ENCODE results near the gene CDC14C. TPM values are rescaled to one million over a fixed set of nuclear protein-coding genes. Genes with fewer than 3 reads are reported as not detected.
A peak's percentile ranks its signal among the peaks of the same experiment; 100 is the strongest.
"Not testable (repeated sequence)": the region's sequence is repeated elsewhere in the genome, so short reads cannot be mapped to it uniquely, and the experiment has no call there.

CDC14C gene
- 0.06 TPM in 1 of 2 replicates, not detected in the other for total RNA-seq (2014; rRNA removed; shearing (Covaris generic))

- no peak for DNase-seq (ENCODE audit: low spot score)
Observed at GRCh38 chr7:48924433-48924832, at the start of gene CDC14C. Gene CDC14C, plus strand, starts transcription at chr7:48924547. Its CDS starts 126 bp downstream, at chr7:48924673.

DNA sequence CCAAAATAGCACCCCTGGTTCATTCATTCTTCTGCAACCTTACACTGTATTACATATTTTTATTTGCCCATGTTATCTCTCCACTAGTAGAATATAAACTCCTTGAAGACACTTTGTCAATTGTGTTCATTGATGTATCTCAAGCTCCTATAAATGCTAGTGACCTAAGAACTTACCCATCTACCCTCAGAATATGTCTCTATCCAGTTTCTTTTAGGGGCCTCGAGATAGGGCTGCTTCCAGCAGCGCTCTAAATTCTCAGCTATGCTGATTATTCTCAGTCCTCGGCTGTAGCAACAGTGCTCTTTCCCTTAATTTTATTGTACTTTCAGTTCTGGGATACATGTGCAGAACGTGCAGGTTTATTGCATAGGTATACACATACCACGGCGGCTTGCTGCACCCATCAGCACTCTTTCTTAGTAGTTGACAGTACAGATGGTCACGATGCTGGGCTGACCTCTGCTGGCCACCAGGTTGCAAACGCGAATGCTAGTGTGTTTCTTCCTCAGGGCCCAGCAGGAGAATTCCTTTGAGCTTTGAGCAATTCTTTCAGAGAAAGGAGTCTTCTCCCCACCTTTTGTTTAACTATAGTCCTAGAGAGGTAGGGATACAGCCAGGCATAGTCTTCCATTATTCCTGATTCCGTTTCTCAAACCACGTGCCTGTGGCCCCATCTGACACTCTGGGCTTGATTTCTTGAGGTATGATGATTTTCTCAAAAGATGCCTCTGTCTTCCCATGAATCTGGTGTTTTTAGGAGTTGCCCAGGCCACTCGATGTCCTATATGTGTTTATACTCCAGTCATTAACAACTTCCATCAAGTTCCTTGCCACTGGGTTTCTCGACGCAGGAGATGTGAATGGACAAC, 49.1 kb upstream of the CDC14C start:
- peak; percentile 80 for DNase-seq (ENCODE audit: low spot score)

DNA sequence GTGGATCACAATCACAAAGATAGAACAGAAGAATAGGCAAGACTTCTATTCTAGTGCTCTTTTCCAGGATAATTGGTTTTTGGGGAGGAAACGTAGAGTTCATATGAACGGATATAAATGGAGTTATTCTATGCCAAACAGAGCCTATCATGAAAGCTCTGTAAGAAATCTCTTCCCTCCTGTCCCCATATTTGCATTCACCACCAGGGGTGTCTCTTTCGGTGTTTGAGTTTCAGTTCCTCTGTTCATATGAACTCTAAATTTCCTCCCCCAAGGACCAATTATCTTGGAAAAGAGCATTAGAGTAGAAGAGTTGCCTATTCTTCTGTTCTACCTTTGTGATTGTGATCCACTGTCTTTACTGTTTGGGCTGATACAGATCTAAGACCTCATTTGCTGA, 48.3 kb upstream of the CDC14C start:
- DNase-seq (ENCODE audit: low spot score), result no peak

- DNase-seq (ENCODE audit: low spot score), result no peak
Observed at GRCh38 chr7:48880851-48881250, 43.5 kb upstream of the CDC14C start.

- peak; percentile 84 for DNase-seq (ENCODE audit: low spot score)
Observed at GRCh38 chr7:48887500-48887899, 36.8 kb upstream of the CDC14C start.

DNA sequence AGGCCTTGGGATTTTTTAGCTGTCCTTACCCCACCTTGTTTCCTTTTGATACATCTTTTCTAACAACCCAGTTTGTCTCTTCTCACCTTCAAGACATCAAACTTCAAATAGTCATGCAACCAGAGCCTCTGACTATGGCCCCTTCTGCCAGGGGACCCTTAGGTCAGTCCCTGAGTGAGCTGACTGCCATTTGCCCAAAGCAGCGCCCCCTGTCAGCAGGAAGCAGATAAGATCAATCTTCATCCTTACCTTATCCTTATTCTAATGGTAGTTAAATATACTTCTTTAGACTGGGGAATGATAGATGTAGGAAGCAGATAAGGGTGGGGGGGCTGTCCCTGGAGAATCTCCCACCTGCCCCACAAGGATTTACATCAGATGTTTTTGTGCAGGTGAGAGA, 29.8 kb upstream of the CDC14C start:
- no peak for DNase-seq (ENCODE audit: low spot score)

GRCh38 chr7:48899932-48900331, 24.4 kb upstream of the CDC14C start:
- DNase-seq (ENCODE audit: low spot score), result peak; percentile 86

DNA sequence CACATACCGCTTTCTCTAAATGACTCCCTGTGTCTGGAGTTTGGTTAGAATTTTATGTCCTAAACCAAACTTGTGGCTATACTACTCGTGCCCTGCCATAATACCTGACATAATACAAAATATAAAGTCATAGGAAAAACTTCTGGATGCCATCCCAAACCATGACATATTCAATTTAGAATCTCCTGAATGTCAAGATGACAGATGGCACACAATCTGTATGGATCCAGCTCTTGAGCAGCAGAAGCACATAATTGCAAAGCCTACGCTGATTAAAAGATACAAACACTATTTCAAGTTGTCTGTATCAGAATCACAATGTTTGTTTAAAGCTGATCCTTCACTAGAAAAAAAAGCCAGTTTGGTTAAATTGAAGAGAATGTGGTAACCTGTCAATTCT, 22.4 kb upstream of the CDC14C start:
- DNase-seq (ENCODE audit: low spot score), result no peak

DNA sequence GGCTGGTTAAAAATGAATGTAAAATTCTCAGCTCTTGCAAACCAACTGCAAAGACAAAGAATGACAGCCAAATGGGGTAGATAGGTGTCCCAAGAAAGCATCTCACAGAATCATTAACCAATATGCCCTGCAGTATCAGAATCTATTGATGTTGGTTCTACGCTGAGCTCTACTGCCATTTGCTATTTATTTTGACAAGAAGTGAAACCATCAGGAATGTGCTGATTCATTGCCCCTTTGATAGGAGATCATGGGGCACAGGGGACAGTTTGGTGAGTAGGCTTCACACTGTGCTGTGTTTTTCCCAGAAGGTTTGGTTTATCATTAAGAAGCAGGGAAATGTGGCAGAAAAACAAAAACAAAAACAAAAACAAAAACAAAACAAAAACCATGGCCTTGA, 19.4 kb upstream of the CDC14C start:
- peak; percentile 62 for DNase-seq (ENCODE audit: low spot score)

- not testable (repeated sequence) for DNase-seq (ENCODE audit: low spot score)
Observed at GRCh38 chr7:48905686-48906085, 18.7 kb upstream of the CDC14C start.

DNA sequence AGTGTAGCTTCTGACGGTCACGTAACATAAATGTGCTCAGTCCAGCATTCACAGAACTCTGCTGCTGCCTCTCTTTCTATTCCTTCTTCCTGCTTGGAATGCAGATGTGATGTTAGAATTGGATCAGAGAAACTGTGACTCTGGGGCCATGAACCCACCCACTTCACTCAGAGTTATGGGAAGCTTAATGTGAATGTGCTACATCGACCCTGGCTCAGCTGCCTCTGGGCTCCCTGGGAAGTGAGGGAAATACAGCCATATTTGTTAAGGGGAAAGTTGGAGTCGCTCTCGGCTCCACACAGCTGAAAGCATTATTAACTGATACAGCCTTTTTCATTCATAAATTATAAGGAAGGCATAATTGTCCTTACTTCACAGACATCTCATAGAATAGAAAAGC, 14.5 kb upstream of the CDC14C start:
- DNase-seq (ENCODE audit: low spot score), result not testable (repeated sequence)

GRCh38 chr7:48931481-48931880, 7.1 kb downstream of the CDC14C start:
- no peak for DNase-seq (ENCODE audit: low spot score)

GRCh38 chr7:48932126-48932910, 8.0 kb downstream of the CDC14C start:
- DNase-seq (ENCODE audit: low spot score), result no peak

DNA sequence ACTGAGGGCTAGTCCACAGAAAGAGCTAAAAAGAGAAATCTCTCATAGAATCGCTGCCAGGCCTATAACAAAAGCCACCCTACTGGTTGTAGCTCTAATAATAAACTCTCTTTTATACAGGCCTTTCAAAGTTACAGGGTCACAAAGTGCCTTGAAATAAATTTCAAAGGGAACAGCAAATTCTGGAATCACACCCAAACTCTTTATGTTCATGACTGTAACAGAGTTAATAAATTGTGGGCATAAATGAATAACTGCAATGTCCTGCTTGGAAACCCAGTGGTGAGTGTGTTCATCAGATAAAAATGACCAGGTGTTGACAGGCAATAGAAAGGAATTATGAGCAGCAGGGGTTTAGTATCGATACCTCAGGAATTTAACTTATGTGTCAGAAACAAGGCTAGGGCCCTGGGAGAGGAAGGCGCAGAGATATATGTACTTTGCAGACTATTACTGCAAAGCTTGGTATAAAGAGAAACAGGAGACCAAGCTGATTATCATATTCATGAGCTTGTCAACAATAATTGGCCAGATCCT, 9.3 kb downstream of the CDC14C start:
- no peak for DNase-seq (ENCODE audit: low spot score)

DNA sequence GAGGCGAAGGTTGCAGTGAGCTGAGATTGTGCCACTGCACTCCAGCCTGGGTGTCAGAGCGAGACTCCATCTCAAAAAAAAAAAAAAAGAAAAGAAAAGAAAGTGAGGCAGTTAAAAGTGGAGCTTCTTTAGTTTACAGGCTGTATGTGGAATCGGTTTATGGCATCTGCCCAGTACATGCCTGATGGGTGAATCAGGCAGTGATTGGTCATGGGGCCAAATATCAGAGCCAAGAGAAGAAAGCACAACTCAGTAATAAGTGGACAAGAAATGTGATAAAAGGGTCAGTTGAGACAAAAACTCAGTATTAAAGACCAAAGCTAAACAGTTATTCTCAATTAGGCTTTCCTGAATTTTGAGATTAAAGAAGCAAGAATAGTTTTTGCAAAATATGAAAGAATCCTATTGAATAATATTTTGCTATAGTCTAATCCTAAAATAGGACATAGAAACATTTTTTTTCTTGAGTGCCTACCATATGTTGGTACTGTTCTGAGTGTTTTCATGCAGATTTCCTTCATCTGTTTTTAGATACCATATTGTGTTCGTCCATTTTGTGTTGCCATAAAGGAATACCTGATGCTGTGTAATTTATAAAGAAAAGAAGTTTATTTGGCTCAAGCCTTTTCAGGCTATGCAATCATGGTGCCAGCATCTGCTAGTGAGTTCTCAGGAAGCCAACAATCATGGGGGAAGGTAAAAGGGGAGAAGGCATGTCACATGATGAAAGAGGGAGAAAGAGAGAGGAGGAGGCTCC, 14.4 kb downstream of the CDC14C start:
- peak; percentile 72 for DNase-seq (ENCODE audit: low spot score)

GRCh38 chr7:48943279-48943990, 19.1 kb downstream of the CDC14C start:
- DNase-seq (ENCODE audit: low spot score), result no peak

DNA sequence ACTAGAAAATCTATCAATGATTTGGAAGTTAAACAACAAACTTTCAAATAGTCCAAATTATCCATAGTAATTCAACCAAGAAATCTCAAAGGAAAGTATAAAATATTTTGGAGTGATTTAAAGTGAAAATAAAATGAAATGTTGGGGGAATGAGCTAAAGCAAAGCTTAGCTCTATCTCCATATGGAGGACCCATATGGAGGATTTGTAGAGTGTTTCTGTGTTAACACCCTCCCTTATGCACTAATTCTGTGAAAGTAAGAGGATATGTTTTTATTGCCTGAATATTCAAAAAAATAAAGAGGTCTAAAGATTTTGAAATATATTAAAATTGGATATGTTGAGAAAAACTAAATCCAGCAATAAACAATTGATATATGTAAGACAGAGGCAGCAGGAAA, 31.6 kb downstream of the CDC14C start:
- DNase-seq (ENCODE audit: low spot score), result no peak

DNA sequence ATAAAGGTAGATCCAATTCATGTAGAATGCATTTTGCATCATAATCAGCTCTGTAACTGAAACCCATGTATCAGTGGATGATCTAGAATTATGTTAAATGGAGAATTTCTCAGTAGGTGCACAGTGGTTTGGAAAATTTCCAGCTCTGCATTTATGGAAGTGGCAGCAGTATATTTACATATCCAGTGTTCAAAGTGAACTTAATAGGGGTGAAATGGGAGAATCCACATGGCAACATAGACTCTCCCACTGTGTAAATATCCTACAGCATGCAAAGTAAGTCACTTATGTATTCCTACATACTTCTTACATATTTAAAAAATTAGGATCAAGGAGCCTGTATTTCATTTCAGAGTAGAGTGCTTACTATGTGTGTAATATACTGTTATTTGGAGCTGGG, 35.3 kb downstream of the CDC14C start:
- no peak for DNase-seq (ENCODE audit: low spot score)

- DNase-seq (ENCODE audit: low spot score), result no peak
Observed at GRCh38 chr7:48962821-48963505, 38.6 kb downstream of the CDC14C start.

DNA sequence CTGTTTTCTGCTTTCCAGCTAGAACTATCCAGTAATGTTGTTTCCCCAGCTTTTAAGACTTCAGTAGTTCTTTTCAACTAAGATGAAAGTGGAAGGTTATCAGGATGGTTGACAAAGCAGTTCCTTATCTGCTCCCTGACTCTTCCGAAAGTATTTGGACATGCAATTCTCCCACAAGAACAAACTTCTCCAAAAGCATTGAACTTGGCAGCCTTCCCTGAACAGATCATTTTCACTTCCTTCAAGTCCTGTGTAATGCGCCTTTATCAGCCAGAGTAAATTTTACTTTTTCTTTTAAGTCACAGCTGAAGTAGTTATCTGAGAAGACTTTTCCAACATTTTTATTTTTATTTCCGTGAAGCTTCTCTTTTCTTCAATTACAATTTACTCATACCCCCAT, 39.7 kb downstream of the CDC14C start:
- DNase-seq (ENCODE audit: low spot score), result no peak

DNA sequence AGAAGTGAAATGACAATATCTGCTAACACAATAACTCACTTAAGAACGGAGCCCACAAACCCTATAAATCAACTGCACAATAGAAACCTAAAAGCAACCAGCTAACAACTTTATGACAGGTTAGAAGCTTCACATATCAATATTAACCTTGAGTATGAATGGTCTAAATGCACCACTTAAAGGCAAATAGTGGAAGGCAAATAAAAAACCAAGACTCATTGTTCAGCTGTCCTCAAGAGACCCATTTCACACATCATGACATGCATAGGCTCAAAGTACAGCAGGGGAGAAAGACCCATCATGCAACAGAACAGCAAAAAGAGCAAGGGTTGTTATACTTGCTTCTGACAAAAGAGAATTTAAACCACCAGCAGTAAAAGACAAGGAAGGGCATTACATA, 46.8 kb downstream of the CDC14C start:
- no peak for DNase-seq (ENCODE audit: low spot score)
